ENCODE data around the gene CARD19.

DNA sequence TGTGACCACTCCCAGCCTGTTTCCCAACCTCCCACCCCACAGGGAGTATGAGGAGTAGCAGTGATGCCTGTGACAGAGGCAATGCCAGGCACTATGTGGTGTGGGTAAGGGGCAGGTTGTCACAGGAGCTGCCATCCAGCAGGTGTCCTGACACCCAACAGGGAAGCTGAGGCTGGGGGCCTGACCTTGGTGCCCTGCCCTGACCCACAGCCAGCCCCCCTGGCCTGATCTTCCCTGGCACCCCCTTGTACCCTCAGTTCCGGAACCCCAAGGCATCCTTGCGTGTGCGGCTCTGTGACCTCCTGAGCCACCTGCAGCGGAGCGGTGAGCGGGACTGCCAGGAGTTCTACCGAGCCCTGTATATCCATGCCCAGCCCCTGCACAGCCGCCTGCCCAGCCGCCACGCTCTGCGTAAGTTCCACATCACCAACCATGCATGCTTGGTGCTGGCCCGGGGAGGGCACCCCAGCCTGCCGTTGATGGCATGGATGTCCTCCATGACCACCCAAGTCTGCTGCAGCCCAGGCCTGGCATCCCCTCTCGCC lies 14.4 kb downstream of the CARD19 start:
- TF ChIP-seq TAF1 (IDR thresholded peaks at IDR 0.05; ENCODE audit: borderline replicate concordance, low read depth, low read length) (no peak), POLR2A (IDR thresholded peaks at IDR 0.05; ENCODE audit: low read depth, low read length) (no peak)
